IPS-NIHi7 (cell line): ENCODE measurements around the gene JAK1.
"Not testable (repeated sequence)": the region's sequence is repeated elsewhere in the genome, so short reads cannot be mapped to it uniquely, and the experiment has no call there.

Experiments
- DNase-seq: peaks from one replicate; pipeline ENCODE4 v3.0.0; 2012; ENCODE audit warnings: mixed read lengths; ENCODE audit errors: extremely low spot score

The JAK1 gene

GRCh38 chr1:64950284-64950809 lies 16.0 kb downstream of the JAK1 start:
- no peak for DNase-seq

- no peak for DNase-seq
These were observed 17.2 kb downstream of the JAK1 start for GRCh38 chr1:64948905-64949833.

- no peak for DNase-seq
These were observed 18.1 kb downstream of the JAK1 start for GRCh38 chr1:64948216-64948615.

- DNase-seq = no peak
These were observed 19.4 kb downstream of the JAK1 start for GRCh38 chr1:64946916-64947315.

- DNase-seq = no peak
These were observed 21.4 kb downstream of the JAK1 start for GRCh38 chr1:64944913-64945312.

GRCh38 chr1:64942675-64943074 lies 23.7 kb downstream of the JAK1 start:
- DNase-seq = no peak

DNA sequence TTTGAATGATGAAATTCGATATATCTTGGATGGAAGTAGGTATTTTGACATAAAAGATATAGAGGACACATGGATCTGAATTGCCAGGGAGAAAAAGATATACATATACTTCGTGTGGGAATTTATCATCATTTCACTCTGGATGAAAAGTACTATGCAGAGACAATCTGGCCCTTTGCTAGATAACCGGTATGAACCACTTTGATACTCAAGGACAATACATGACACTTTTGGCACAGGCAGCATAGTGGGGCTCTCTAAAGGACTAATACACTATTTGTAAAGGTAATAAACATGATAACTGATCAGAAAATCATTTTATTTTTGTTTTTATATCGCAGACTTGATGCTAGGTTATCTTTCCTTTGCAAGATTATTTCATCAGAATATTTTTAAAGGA lies 24.2 kb downstream of the JAK1 start:
- no peak for DNase-seq

GRCh38 chr1:64941461-64942117 lies 24.8 kb downstream of the JAK1 start:
- DNase-seq = no peak

GRCh38 chr1:64940025-64940424 lies 26.3 kb downstream of the JAK1 start:
- DNase-seq = no peak

DNA sequence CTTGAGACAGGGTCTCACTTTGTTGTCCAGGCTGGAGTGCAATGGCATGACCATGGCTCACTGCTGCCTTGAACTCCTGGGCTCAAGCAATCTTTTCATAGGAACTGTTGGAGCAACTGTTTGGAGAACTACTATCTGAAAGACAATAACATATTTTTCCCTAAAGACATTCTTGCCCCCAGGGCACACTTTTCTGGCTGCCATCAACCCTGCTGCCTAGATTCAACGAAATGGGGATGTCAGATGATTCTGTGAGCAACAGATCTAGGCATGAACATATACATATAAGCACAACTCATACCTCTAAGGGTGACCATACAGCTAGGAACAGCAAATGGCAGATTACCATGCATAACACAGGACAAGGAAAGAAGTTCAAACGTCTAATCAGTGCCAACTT lies 27.4 kb downstream of the JAK1 start:
- DNase-seq = no peak

GRCh38 chr1:64936956-64937355 lies 29.4 kb downstream of the JAK1 start:
- DNase-seq = no peak

GRCh38 chr1:64935551-64936155 lies 30.7 kb downstream of the JAK1 start:
- DNase-seq = no peak

DNA sequence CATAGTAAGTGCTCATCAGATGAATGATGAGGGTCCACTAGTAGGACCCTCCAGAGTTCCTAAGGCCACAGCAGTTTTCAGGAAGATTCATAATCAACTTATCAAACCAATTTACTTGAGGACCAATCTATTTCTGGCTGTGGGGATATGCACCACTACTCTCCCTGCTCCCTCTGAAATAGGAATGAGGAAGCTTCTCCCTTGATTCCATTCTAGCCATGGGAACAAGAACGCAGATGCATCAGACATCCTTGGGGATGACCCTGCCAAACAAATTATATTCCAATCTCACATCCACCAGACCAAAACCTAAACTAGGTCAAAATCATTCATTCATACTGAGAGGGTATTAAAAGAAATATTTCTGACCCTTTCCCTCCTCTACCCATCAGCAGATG lies 31.5 kb downstream of the JAK1 start:
- DNase-seq = no peak

DNA sequence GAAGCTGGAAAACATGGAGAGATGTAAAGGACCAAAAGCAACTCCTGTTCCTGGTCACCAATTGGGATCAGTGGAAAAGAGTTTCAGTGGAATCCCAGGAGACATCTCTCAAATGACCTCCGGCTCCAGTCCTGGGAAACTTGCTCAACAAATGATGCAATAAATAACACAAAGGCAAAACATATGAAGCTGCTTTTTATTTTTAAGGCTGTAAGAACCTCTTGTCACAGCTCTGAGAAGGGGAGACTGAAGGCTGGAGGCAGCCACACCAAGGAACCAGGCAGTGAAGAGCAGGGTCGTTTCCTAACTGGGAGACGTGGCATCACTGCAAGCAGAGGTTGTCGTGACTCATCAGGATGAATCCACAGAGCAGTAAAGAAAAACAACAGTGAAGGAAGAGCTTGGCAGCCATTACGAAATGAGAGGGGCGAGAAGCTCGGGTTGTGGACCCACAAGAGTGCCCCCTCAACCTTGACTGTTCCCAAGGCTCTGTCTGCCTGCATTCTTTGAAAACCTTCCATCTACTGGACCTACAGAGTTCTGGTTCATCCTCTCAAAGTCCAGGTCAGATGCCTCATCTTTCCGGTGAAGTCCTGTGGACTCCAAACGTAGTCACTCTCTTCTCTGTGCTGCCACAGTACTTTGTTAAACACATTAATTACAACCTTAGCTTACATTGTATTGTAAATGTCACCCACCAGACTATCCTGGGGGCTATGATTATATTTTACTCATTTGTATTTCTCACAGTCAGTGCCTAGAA lies 32.1 kb downstream of the JAK1 start:
- no peak for DNase-seq

DNA sequence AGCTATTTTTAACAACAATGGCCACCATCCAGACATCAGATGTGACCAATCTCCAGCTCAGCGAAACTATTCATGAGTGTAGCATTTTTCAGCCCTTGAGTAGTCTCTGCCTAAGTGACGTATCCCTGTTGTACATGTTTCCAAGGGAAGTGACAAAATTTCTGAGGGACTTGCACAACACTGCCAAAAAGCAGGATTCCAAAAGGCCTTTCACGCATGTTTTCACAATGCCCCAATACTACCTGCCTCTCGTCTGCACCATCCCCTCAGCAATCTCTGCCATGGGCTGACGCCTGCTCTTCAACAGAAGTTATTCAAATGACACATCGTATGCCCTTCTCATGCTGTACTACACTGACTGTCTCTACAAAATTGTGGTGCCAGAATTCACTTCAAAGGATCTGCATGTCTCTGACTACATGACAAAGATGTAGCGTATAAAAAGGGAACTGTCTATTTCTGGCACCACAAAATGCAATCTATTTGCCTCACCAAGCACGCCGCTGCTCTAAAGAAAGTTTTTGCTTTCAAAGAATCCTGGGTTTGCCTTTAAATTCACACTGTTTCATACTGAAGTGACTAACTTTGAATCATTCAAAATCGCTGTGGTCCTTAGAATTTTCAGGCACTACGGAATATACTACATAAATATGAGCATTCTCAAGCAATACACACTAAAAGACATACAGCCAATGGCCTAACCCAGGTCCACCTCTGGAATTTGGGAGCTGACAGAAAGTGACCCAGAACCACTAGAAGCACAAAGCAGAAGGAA lies 32.9 kb downstream of the JAK1 start:
- DNase-seq = no peak

- DNase-seq = no peak
These were observed 33.4 kb downstream of the JAK1 start for GRCh38 chr1:64932962-64933295.

GRCh38 chr1:64930640-64931039 lies 35.7 kb downstream of the JAK1 start:
- not testable (repeated sequence) for DNase-seq

DNA sequence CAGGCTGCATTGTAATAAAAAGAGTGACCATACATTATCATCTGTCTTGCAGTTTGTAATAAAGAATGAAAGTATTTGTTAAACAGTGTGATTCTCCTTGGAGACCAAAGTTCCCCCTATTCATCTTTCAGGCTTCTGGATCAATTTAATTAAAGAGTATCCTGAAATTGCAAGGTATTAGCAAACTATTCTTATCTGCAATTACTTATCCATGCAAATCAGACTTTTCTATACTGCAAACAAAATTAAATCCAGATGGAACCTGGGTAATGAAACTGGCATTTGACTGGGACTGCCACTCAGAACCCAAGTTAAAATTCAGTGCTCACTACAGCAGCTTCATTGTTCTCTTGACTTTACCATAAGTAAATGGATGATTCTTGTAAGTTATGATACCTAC lies 37.1 kb downstream of the JAK1 start:
- DNase-seq = no peak

GRCh38 chr1:64928325-64928724 lies 38.0 kb downstream of the JAK1 start:
- DNase-seq = no peak

GRCh38 chr1:64925594-64925993 lies 40.8 kb downstream of the JAK1 start:
- DNase-seq = no peak

- no peak for DNase-seq
These were observed 43.0 kb downstream of the JAK1 start for GRCh38 chr1:64923294-64923718.
